Measurements from ENCODE around the gene LRP2BP. TPM values are rescaled to one million over a fixed set of nuclear protein-coding genes. Genes with fewer than 3 reads are reported as not detected.

Gene LRP2BP
- total RNA-seq, 1 donor from 2014 or later = 1.5 TPM

DNA sequence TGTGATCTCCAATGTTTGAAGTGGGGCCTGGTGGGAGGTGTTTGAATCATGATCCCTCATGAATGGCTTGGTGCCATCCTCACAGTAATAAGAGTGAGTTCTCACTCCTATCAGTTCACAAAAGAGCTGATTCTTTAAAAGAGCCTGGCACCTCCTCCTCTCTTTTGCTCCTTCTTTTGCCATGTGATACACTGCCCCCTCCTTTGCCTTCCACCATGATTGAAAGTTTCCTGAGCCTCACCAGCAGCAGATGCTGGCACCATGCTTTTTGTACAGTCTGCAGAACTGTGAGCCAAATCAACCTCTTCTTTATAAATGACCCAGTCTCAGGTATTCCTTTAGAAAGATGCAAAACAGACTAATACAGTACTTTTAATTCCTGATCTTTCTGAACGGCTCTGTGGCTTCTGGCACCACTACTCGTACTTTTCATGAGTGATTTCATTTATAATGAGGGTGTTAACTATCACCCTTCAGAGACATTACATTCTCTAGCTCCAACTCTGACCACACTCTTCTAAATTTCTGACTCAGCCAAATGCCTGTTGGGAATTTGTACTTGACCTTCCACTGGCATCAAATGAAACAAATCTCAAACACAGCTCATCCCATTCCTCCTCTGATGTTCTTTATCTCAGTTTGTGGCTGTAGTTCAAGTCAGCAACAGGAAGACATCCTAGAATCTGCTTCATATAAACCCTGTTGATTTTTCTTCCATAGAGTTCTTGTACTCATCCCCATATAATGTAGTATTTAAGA lies 25.8 kb upstream of the LRP2BP start:
- DNase-seq (no peak), ATAC-seq (no peak)
- no peaks in the 10 kb centered on the region for H3K9me3 ChIP-seq
- intact Hi-C loops (cut with DNase I) = no loop called here
- no peaks in the 10 kb centered on the region for H3K27me3 ChIP-seq (ENCODE audit: low read depth)
- H3K4me1 ChIP-seq = peaks cover 36% of the 10 kb centered on the region
- H3K27ac ChIP-seq = no peak overlapping the region
- no peak overlapping the region for H3K4me3 ChIP-seq
- TF ChIP-seq, protein P1, sequence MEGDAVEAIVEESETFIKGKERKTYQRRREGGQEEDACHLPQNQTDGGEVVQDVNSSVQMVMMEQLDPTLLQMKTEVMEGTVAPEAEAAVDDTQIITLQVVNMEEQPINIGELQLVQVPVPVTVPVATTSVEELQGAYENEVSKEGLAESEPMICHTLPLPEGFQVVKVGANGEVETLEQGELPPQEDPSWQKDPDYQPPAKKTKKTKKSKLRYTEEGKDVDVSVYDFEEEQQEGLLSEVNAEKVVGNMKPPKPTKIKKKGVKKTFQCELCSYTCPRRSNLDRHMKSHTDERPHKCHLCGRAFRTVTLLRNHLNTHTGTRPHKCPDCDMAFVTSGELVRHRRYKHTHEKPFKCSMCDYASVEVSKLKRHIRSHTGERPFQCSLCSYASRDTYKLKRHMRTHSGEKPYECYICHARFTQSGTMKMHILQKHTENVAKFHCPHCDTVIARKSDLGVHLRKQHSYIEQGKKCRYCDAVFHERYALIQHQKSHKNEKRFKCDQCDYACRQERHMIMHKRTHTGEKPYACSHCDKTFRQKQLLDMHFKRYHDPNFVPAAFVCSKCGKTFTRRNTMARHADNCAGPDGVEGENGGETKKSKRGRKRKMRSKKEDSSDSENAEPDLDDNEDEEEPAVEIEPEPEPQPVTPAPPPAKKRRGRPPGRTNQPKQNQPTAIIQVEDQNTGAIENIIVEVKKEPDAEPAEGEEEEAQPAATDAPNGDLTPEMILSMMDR (IDR thresholded peaks at IDR 0.05) = no peak
- peaks cover 24% of the 10 kb centered on the region for H3K36me3 ChIP-seq

DNA sequence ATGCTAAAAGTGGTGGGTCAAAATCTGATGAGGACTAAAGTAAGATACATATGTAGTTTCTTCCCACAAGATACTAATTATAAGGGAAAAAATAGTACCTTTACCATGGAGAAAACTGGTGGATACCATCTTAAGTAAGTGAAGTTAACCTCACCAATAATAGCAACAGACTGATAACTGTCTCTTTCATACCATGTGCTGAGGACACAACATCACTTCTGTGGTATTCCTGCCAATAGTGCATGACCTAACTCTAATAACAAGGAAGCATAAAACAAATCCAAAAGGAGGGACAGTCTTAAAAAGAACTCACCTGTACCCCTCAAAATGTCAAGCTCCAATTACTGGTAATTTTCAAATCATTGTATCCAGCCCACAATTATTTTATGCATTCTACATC lies 21.2 kb upstream of the LRP2BP start:
- Histone ChIP-seq H3K27me3 (ENCODE audit: low read depth) (no peaks in the 10 kb centered on the region), H3K36me3 (peaks cover 64% of the 10 kb centered on the region), H3K4me1 (peaks cover 12% of the 10 kb centered on the region), H3K9me3 (no peaks in the 10 kb centered on the region), H3K4me3 (no peak overlapping the region), H3K27ac (no peak overlapping the region)
- DNase-seq (no peak), ATAC-seq (no peak)
- TF ChIP-seq, protein P1 (IDR thresholded peaks at IDR 0.05) = no peak
- intact Hi-C loops (cut with DNase I) = no loop called here

DNA sequence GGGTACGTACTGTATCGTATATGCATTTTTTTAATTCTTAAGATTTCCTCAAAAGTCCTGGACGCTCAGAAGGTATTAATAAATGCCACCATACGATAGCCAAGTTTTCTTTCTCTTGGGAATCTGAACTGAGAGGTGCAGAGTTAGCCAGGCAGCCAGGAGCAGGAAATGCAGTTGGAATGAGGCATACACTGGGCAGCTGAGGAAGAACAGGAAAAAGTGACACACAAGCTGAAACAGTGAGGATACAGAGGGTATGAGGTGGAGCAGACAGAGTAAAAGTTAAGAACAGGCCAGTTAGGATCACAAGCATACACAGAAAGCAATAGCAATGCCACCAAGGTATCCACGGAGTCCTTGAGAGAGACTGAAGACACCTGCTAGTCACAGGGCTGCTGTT lies 16.7 kb upstream of the LRP2BP start:
- Histone ChIP-seq H3K27me3 (ENCODE audit: low read depth) (no peaks in the 10 kb centered on the region), H3K27ac (no peak overlapping the region), H3K4me3 (no peak overlapping the region), H3K36me3 (peaks cover 76% of the 10 kb centered on the region), H3K9me3 (no peaks in the 10 kb centered on the region), H3K4me1 (no peaks in the 10 kb centered on the region)
- TF ChIP-seq, protein P1 (IDR thresholded peaks at IDR 0.05) = no peak
- no peak for DNase-seq
- intact Hi-C loops (cut with DNase I) = no loop called here
- no peak for ATAC-seq

DNA sequence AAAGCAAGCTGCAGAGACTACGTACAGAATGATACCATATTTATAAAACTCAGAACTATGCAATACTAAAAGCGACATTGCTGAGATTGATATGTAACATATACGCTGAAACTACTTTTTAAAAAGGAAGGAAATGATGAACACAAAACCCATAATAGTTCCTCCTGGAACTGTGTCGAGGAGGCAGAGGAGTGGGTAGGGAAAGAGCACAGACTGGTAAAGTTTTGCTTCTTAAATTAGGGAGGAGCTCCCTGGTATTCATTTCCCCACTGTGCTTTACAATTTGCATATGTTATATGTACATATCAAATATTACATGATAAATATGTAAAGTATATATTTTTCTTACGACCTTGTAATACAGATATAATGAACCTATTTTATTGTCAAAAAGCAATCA lies 16.1 kb upstream of the LRP2BP start:
- DNase-seq (no peak), ATAC-seq (no peak)
- Histone ChIP-seq H3K9me3 (no peaks in the 10 kb centered on the region), H3K36me3 (peaks cover 73% of the 10 kb centered on the region), H3K27ac (no peak overlapping the region), H3K4me3 (no peak overlapping the region), H3K27me3 (ENCODE audit: low read depth) (no peaks in the 10 kb centered on the region), H3K4me1 (no peaks in the 10 kb centered on the region)
- TF ChIP-seq, protein P1 (IDR thresholded peaks at IDR 0.05) = no peak
- intact Hi-C loops (cut with DNase I) = no loop called here

DNA sequence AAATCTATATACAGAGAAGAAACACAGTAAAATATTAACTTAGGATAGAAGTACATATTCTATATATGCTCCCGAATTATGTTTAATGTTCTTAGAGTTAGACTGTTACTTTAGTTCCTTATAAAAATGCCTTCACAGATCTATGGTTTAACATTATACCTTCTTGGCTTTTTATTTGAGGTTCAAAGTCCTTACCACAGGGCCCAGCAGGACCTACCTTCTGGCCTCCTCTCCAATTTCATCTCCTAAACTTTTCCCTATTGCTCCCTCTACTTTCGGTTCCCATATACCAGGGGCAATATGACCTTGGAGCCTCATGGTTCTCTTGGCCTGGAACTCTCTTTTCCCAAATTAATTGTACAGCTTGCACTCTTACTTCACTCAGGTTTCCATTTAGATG lies 12.7 kb upstream of the LRP2BP start:
- Histone ChIP-seq H3K36me3 (peaks cover 69% of the 10 kb centered on the region), H3K4me1 (no peaks in the 10 kb centered on the region), H3K27ac (no peak overlapping the region), H3K9me3 (no peaks in the 10 kb centered on the region), H3K27me3 (ENCODE audit: low read depth) (no peaks in the 10 kb centered on the region), H3K4me3 (no peak overlapping the region)
- no peak for ATAC-seq
- intact Hi-C loops (cut with DNase I) = no loop called here
- no peak for DNase-seq
- TF ChIP-seq, protein P1 (IDR thresholded peaks at IDR 0.05) = no peak
